Stimulated activated memory B cell treated with anti-CD40 and anti-IgM and Interleukin-4, amounts not matched to agents 10 μg/mL and 1 μg/mL and 100 μg/mL, for 72 hours (primary cell): ENCODE data around the gene ABO.
"Not testable (repeated sequence)": the region's sequence is repeated elsewhere in the genome, so short reads cannot be mapped to it uniquely, and the experiment has no call there.

Source experiments
- ATAC-seq: fragments of 150-1000 bp; cut with Tn5 transposase; 2 replicates; pipeline ENCODE4 v1.10.0; 2021
- H3K27ac Mint-ChIP-seq: one replicate; pipeline ENCODE4 v1.8.0; 2022; ENCODE audit warnings: mild to moderate bottlenecking, mixed read lengths
- H3K27me3 Mint-ChIP-seq: one replicate; pipeline ENCODE4 v1.8.0; 2022; ENCODE audit warnings: mixed read lengths
- H3K36me3 Mint-ChIP-seq: one replicate; pipeline ENCODE4 v1.8.0; 2022; ENCODE audit warnings: mixed read lengths
- H3K4me1 Mint-ChIP-seq: one replicate; pipeline ENCODE4 v1.8.0; 2022; ENCODE audit warnings: mixed read lengths
- H3K4me3 Mint-ChIP-seq: one replicate; pipeline ENCODE4 v1.8.0; 2022; ENCODE audit warnings: mild to moderate bottlenecking, moderate library complexity, mixed read lengths
- H3K9me3 Mint-ChIP-seq: one replicate; pipeline ENCODE4 v1.8.0; 2022; ENCODE audit warnings: mixed read lengths

Gene ABO

DNA sequence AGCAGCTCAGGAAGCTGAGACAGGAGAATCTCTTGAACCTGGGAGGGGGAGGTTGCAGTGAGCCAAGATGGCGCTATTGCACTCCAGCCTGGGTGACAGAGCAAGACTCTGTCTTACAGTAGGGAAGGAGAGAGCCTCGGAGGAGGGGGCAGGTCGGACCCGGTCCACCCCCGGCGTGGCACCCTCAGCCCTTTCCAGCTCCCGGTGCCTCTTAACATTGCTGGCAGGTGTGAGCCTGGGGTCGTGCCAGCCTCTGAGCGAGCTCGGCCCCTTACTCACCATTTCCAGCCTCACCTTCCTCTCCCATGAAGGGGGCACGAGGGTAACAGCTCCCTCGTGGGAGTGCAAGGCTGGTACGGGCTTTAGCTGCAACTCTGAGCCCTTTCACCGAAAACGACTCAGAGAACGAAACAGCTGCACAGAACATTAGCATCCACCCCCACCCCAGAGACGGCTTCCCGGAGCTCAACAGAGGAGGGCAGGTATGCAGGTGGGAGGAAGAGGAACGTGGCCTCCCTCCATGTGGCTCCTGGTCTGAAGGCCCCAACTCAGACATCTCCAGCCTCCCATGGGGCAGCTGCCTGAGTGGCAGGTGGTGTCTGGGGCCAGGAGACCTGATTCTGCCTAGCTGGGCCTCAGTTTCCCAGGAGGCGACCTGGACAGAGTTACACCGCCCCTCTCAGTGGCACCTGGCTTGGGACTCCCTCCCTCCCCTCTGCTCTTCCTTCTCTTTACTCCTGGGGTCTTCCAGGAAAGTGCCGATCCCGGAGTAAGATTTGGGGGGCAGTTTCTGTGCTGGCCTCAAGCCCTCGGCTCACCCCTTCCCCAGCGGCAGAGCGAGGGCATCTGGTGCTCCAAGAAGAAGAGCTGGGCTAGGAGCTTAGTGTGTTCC lies 28.5 kb upstream of the ABO start:
- Mint-ChIP-seq H3K36me3 (no peaks in the 10 kb centered on the region), H3K4me1 (no peaks in the 10 kb centered on the region), H3K9me3 (no peaks in the 10 kb centered on the region), H3K4me3 (no peak overlapping the region), H3K27me3 (peaks cover 28% of the 10 kb centered on the region), H3K27ac (no peak overlapping the region)
- no peak for ATAC-seq

DNA sequence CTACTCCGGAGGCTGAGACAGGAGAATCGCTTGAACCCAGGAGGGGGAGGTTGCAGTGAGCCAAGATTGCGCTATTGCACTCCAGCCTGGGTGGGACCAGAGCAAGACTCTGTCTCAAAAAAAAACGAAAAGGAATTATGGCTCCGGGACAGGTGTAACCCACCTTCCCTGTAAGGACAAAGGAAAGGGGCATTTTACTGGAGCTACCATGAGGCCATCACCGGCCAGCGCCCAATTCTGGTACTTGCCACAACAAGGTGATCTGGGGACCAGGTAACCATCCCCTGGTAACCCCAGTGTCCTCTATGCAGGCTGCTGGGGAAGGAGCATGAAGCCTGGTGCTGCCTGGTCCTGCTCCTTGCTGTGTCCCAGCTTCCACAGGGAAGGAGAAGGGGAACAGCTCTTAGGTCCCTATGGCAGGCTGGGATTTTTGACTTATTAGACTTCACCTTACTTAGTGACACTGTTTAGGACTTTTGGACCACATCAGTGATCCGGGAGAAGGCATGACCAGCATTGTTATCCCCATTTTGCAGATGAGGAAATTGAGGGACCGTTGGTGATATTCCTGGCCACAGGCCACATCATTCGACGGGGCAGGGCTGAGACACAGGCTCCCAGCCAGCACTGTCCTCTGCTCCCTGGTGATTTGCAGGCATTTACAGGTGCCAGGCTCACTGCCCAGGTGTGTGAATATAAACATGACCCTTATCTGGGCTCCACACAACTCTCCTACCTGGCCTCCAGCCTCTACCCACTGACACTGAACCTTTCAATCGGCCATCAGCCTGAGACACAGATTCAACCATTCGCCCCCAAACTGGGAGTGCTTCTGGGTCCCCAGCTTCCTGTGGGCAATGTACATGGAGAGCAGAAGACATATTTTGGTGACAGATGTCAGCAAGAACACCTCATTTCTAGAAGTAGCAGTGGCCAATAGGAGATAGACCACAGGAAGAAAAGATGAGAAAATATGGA lies 26.5 kb upstream of the ABO start:
- H3K27ac Mint-ChIP-seq: no peak overlapping the region
- H3K9me3 Mint-ChIP-seq: no peaks in the 10 kb centered on the region
- no peak for ATAC-seq
- no peaks in the 10 kb centered on the region for H3K36me3 Mint-ChIP-seq
- peaks cover 30% of the 10 kb centered on the region for H3K27me3 Mint-ChIP-seq
- H3K4me1 Mint-ChIP-seq: no peaks in the 10 kb centered on the region
- H3K4me3 Mint-ChIP-seq: no peak overlapping the region

DNA sequence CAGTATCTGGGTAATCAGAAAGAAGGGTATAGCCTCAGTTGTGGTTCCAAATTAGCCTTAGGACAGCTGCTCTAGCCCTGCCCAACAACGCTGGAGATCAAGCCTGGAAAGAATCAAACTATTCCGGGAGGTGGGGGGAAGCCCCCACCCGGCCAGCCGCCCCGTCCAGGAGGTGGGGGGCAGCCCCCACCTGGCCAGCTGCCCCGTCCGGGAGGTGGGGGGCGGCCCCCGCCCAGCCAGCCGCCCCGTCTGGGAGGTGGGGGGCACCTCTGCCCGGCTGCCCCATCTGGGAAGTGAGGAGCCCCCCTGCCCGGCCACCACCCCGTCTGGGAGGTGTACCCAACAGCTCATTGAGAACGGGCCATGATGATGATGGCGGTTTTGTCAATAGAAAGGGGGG lies 25.0 kb upstream of the ABO start:
- not testable (repeated sequence) for ATAC-seq, H3K4me1 Mint-ChIP-seq, H3K27ac Mint-ChIP-seq, H3K9me3 Mint-ChIP-seq, H3K36me3 Mint-ChIP-seq, H3K4me3 Mint-ChIP-seq
- peaks cover 24% of the 10 kb centered on the region for H3K27me3 Mint-ChIP-seq

DNA sequence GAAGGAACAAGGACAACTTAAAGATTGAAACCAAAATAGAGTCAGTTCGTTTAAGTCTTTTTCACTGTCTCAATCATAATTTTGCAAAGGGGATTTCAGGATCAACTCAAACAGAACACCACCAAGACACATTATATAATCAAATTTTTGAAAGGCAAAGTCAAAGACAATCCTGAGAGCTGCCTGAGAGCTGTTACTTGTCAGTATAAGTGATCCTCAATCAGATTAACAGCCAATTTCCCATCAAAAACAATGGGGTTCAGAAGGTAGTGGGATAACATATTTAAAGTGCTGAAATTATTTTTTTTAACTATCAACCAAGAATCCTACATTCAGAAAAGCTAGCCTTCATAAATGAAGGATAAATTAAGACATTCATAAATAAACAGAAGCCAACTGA lies 19.3 kb upstream of the ABO start:
- no peaks in the 10 kb centered on the region for H3K36me3 Mint-ChIP-seq
- H3K4me1 Mint-ChIP-seq: no peaks in the 10 kb centered on the region
- H3K4me3 Mint-ChIP-seq: no peak overlapping the region
- ATAC-seq: no peak
- H3K9me3 Mint-ChIP-seq: peaks cover 20% of the 10 kb centered on the region
- H3K27me3 Mint-ChIP-seq: peaks cover 63% of the 10 kb centered on the region
- no peak overlapping the region for H3K27ac Mint-ChIP-seq

DNA sequence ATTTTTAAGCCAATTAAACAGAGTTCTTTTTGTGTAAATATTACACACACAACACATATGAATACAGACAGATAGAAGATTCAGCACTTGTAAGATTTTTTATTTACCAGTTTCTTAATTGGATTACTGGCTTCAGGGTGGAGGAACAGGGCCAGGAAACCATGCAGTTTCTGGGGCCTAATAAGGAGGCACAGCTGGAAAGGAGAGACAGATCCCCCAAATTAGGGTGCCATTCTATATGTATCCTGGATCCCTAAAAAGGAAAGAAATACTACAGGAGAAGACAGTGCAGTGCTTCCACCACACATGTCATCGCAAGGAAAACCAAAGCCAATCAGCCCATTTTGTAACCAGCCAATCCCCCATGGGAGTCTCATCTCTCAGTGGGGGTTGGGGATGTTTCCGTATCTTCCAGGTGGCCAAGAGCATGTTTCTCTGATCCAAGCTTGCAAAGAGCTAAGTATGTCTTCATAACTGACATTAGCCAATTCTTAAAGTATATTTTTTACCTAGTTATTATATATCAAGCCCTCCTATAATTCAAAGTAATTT lies 15.8 kb upstream of the ABO start:
- Mint-ChIP-seq H3K9me3 (peaks cover 25% of the 10 kb centered on the region), H3K4me3 (no peak overlapping the region), H3K27me3 (peaks cover 39% of the 10 kb centered on the region), H3K27ac (no peak overlapping the region), H3K36me3 (no peaks in the 10 kb centered on the region), H3K4me1 (no peaks in the 10 kb centered on the region)
- no peak for ATAC-seq

DNA sequence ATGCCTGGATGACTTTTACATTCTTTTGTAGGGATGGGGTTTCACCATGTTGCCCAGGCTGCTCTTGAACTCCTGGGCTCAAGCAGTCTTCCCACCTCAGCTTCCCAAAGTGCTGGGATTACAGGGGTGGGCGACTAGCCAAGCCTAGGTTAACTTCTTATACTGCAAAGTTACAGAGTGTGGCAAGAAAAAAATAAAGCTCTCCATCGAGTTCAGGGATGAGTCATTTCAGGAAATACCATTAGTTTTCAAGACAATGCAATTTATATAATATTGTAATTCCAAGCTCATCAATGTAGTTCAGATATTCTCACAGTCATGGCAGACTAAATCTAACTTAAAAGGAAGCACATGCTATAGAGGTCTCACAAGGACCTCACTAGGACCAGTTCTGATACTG lies 11.5 kb upstream of the ABO start:
- Mint-ChIP-seq H3K27ac (no peak overlapping the region), H3K36me3 (no peaks in the 10 kb centered on the region), H3K27me3 (peaks cover 15% of the 10 kb centered on the region), H3K4me3 (no peak overlapping the region), H3K4me1 (no peaks in the 10 kb centered on the region), H3K9me3 (peaks cover 16% of the 10 kb centered on the region)
- ATAC-seq: no peak

DNA sequence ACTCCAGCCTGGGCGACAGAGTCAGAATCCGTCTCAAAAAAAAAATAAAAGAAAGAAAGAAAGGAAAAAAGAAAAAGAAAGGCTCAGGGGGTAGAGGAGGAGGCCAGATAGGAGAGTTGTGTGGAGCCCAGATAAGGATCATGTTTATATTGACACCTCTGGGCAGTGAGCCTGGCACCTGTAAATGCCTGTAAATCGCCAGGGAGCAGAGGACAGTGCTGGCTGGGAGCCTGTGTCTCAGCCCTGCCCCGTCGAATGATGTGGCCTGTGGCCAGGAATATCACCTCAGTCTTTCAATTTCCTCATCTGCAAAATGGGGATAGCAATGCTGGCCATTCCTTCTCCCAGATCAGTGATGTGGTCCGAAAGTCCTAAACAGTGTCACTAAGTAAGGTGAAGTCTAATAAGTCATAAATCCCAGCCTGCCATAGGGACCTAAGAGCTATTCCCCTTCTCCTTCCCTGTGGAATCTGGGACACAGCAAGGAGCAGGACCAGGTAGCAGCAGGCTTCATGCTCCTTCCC lies 10.3 kb upstream of the ABO start:
- H3K27me3 Mint-ChIP-seq: peaks cover 12% of the 10 kb centered on the region

DNA sequence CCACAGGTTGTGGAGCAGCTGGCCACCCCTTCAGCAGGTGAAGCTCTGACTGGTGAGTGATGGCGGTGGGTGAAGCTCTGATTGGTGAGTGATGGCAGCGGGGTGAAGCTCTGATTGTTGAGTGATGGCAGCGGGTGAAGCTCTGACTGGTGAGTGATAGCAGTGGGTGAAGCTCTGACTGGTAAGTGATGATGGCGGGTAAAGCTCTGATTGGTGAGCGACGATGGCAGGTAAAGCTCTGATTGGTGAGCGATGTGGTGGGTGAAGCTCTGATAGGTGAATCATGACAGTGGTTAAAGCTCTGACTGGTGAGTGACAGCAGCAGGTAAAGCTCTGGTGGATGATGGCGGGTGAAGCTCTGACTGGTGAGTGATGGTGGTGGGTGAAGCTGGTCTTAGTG lies 9.4 kb upstream of the ABO start:
- Mint-ChIP-seq H3K4me3 (no peak overlapping the region), H3K4me1 (no peaks in the 10 kb centered on the region), H3K27me3 (peaks cover 12% of the 10 kb centered on the region), H3K9me3 (peaks cover 5% of the 10 kb centered on the region), H3K36me3 (no peaks in the 10 kb centered on the region), H3K27ac (no peak overlapping the region)
- no peak for ATAC-seq

More for the DNA sequence above, 10.3 kb upstream of the ABO start:
- Mint-ChIP-seq H3K36me3 (no peaks in the 10 kb centered on the region), H3K4me3 (no peak overlapping the region), H3K9me3 (peaks cover 13% of the 10 kb centered on the region), H3K4me1 (no peaks in the 10 kb centered on the region), H3K27ac (no peak overlapping the region)
- no peak for ATAC-seq

DNA sequence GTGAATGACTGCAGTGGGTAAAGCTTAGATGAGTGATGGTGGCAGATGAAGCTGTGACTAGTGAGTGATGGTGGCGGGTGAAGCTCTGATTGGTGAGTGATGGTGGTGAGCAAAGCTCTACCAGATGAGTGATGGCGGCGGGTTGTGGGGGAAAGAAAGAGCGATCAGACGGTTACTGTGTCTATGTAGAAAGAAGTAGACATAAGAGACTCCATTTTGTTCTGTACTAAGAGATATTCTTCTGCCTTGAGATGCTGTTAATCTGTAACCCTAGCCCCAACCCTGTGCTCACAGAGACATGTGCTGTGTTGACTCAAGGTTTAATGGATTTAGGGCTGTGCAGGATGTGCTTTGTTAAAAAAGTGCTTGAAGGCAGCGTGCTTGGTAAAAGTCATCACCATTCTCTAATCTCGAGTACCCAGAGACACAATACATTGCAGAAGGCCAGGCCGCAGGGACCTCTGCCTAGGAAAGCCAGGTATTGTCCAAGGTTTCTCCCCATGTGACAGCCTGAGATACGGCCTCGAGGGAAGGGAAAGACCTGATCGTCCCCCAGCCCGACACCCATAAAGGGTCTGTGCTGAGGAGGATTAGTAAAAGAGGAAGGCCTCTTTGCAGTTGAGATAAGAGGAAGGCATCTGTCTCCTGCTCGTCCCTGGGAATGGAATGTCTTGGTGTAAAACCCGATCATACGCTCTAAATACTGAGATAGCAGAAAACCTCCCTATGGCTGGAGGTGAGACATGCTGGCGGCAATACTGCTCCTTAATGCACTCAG lies 8.4 kb upstream of the ABO start:
- H3K27me3 Mint-ChIP-seq: peaks cover 12% of the 10 kb centered on the region
- not testable (repeated sequence) for ATAC-seq, H3K9me3 Mint-ChIP-seq, H3K4me1 Mint-ChIP-seq, H3K27ac Mint-ChIP-seq, H3K4me3 Mint-ChIP-seq, H3K36me3 Mint-ChIP-seq

DNA sequence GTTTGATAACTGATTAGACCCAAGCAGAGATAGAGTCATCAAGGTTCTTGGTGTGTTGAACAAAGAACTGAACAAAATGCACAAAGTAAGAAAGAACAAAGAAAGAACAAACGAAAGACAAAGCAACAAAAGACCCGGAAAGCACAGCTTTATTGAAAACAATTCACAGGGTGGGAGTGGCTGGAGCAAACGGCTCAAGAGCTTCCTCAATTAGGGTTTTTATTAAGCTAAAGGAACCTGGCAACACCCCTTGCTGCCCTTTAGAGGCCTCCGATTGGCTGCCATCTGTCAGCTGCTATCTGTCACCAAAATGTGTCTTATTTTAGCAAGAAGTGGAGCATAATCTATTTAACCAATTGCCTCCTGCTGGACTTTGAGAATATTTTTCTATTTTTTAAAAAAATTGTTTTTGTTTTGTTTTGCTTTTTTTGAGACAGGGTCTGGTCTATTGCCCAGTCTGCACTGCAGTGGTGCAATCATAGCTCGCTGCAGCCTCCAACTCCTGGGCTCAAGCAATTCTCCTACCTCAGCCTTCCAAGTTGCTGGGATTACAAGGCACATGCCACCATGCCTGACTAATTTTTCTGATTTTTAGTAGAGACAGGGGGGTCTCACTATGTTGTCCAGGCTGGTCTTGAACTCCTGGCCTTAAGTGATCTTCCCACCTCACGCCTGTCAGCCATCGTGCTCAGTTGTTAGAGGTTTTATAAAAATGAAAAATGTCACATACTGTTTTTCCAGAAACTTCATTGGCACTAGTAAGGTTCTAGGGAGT lies 7.7 kb upstream of the ABO start:
- H3K27ac Mint-ChIP-seq: no peak overlapping the region
- no peak overlapping the region for H3K4me3 Mint-ChIP-seq
- H3K9me3 Mint-ChIP-seq: peaks cover 5% of the 10 kb centered on the region
- no peaks in the 10 kb centered on the region for H3K36me3 Mint-ChIP-seq
- no peaks in the 10 kb centered on the region for H3K4me1 Mint-ChIP-seq
- no peak for ATAC-seq
- peaks cover 13% of the 10 kb centered on the region for H3K27me3 Mint-ChIP-seq

DNA sequence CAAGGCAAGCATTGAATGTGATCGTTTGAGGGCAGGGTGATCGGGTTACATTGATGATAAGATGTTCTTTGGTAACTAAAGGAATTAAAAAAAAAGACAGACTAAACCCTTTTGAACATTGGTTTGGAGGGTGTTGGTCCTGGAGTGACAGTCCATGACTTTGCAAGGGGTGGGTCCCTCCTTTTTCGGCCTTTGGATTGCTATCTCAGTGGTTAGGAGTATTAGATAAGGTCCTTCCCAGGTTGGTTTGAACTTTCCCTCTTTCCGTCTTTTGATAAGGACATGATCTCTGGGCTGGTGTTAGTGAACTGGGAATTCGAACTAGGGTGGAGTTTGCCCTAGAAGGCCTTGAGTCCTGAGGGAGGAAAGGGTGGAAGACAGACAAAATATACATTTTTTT lies 5.4 kb upstream of the ABO start:
- Mint-ChIP-seq H3K36me3 (no peaks in the 10 kb centered on the region), H3K4me3 (no peak overlapping the region), H3K4me1 (no peaks in the 10 kb centered on the region), H3K9me3 (peaks cover 5% of the 10 kb centered on the region), H3K27ac (no peak overlapping the region), H3K27me3 (peaks cover 32% of the 10 kb centered on the region)
- ATAC-seq: no peak

DNA sequence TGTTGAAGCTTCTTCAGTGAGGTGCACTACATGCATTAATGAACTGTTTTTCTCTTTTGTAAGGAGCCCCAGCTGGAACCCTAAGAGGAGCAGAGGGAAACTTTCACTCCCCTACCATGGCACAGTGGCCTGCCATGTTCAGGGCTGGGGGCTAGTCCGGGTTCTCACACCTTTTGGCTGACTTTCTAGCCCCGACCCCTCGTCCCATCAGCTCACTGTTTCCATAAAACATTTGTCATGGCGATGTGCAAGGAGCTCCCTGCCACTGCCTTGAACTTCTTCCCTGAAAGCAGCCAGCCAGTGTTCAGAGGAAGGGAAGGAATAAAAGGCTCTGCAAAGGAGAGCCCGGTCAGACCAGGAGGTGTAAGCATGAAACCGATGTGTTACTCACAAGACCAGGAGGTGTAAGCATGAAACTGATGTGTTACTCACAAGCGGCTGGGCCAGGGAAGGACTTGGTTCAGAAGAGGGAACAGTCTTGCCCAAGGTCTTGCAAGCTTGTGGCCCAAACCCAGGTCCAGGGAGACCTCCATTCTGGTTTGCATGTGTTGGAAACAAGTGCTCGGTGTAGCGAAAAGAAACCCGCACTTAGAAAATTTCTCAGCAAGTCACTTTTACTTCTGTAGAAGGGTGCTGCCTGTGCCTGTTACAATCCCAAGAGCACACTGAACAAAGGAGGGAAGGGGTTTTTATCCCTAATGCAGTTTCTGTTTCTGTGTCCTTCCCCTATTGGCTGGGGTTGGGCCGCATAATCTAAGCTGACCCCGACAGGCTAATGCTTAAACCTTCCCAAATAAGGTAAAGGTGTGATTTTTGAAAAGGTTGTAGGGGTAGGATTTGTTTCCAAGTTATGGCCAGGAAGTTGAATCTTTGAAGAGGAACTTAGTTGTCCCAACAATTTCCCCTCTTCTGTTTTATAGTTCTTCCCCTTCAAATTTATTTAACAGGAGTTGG lies 3.4 kb upstream of the ABO start:
- peaks cover 45% of the 10 kb centered on the region for H3K27me3 Mint-ChIP-seq
- no peak overlapping the region for H3K4me3 Mint-ChIP-seq
- no peak overlapping the region for H3K27ac Mint-ChIP-seq
- no peaks in the 10 kb centered on the region for H3K36me3 Mint-ChIP-seq
- no peaks in the 10 kb centered on the region for H3K4me1 Mint-ChIP-seq
- ATAC-seq: no peak
- peaks cover 5% of the 10 kb centered on the region for H3K9me3 Mint-ChIP-seq

DNA sequence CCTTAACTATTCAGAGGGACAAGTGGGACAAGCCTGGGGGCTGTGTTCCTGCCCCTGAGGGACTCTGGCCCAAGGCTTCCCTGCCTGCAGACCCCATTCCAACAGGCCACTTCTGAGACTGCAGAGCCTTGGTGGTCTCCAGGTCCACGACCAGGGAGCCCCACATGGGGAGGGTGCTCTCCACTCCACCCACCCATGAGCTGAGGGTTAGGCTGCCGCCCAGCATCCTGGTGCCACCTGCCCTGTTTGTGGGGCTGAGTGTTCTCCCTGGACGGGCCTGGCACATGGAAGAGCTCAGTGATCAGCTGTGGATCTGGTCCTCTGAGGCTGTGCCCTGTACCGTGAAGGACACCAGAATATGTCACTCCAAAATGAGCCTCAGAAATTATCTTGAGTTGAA lies 2.5 kb upstream of the ABO start:
- Mint-ChIP-seq H3K27ac (no peak overlapping the region), H3K9me3 (peaks cover 5% of the 10 kb centered on the region), H3K4me3 (no peak overlapping the region), H3K27me3 (peaks cover 52% of the 10 kb centered on the region), H3K36me3 (no peaks in the 10 kb centered on the region), H3K4me1 (no peaks in the 10 kb centered on the region)
- ATAC-seq: no peak
